DMS114 treated with DMSO at 0.1 percent for 48 hours (cell line): ENCODE measurements around the gene SERPINB7.
A peak's percentile ranks its signal among the peaks of the same experiment; 100 is the strongest.

Experiments
- DNase-seq: peaks from one replicate; lab custom pipeline; 2025; ENCODE audit not compliant: unreplicated experiment; lab: John Stamatoyannopoulos, UW

The SERPINB7 gene

GRCh38 chr18:63837590-63837989, 62.4 kb downstream of the SERPINB7 start:
- no peak for DNase-seq

GRCh38 chr18:63843008-63843407, 67.8 kb downstream of the SERPINB7 start:
- no peak for DNase-seq

- no peak for DNase-seq
These were observed 69.0 kb downstream of the SERPINB7 start for GRCh38 chr18:63844254-63844653.

- peak; percentile 23 for DNase-seq
These were observed 72.9 kb downstream of the SERPINB7 start for GRCh38 chr18:63848159-63848558.

- DNase-seq, result no peak
These were observed 74.8 kb downstream of the SERPINB7 start for GRCh38 chr18:63850020-63850419.

GRCh38 chr18:63850636-63851035, 75.4 kb downstream of the SERPINB7 start:
- DNase-seq, result no peak
